ENCODE data around the gene ATP13A2.

- TF ChIP-seq POLR2A (IDR thresholded peaks at IDR 0.05): no peak
- TF ChIP-seq CTCF (IDR thresholded peaks at IDR 0.05): no peak
- no peak for TF ChIP-seq EP300 (IDR thresholded peaks at IDR 0.05)
Observed at GRCh38 chr1:17047924-17048323, 36.2 kb upstream of the ATP13A2 start.
